Stimulated activated CD4-positive, alpha-beta T cell treated with anti-CD3 and anti-CD28 coated beads, Interleukin-2, amount 100 ng/mL, for 24 hours (primary cell): ENCODE data around the gene OR6M1.

ENCODE experiments used
- DNase-seq, 2 donors: peaks; one replicate each; pipeline ENCODE4 v3.0.0-alpha.2; 2020

The OR6M1 gene, protein sequence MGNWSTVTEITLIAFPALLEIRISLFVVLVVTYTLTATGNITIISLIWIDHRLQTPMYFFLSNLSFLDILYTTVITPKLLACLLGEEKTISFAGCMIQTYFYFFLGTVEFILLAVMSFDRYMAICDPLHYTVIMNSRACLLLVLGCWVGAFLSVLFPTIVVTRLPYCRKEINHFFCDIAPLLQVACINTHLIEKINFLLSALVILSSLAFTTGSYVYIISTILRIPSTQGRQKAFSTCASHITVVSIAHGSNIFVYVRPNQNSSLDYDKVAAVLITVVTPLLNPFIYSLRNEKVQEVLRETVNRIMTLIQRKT

DNA sequence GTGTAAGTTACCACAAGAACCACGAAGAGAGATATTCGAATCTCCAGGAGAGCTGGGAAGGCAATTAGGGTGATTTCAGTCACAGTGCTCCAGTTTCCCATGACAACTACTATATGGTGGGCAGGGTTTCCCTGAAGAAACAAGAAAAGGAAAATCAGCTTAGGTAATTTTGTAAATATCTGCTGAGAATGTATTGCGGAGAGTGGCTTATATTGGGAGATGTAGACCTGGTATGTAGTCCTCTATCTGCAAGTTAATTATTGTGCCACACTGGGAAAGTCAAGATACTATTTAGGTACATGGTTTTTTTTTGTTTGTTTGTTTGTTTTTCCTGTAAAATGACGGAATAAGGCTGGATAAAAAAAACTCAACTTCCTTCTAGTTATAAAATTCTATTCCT is at the start of gene OR6M1:
Gene OR6M1 (minus strand): TSS at position 101 of the 400 bp plus-strand sequence. CDS start 0 bp downstream, at position 101.
- DNase-seq, result no peak

- no peak for DNase-seq
Observed at GRCh38 chr11:123853038-123853437, 46.9 kb upstream of the OR6M1 start.

DNA sequence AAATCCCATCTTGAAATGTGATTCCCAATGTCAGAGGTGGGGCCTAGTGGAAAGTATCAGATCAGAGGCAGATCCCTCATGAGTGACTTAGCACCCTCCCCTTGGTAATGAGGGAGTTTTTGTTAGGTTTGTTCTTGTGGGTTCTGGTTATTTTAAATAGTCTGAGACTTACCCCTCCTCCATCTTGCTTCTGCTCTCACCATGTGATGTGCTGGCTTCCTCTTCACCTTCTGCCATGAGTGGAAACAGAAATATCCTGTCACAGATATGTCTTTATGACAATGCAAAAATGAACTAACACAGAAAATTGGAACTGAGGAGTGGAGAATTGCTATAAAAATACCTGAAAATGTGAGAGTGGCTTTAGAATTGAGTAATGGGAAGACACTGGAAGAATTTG is 46.2 kb upstream of the OR6M1 start:
- DNase-seq, result no peak

- DNase-seq, result no peak
Observed at GRCh38 chr11:123851110-123851509, 45.0 kb upstream of the OR6M1 start.

DNA sequence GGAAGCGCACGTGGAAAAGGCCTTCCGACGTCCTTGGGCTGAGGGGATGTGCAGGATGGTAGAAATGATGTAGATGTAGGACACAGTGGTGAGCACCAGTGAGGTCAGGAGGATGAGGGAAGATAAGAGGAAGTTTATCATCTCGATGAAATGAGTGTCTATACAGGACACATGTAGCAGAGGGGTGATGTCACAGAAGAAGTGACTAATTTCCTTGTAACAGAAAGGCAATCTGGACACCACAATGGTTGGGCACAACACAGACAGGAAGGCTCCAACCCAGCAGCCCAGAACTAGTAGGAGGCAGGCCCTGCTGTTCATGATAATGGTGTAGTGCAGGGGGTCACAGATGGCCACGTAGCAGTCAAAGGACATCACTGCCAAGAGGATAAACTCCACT is 35.0 kb upstream of the OR6M1 start:
- no peak for DNase-seq

DNA sequence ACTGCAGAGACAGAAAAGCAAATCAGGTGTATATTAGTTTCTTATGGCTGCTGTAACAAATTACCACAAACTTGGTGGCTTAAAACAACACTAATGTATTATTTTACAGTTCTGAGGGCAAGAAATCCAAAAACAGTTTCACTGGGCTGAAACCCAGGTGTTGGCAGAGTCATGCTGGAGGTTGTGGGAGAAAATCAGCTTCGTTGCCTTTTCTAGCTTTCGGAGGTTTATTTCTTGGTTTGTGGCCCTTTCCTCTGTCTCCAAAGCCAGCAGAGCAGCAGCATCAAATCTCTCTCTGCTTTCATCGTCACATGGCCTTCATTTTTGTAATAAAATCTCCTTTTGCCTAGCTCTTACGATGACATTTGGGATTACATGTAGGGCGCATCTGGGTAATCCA is 33.0 kb upstream of the OR6M1 start:
- DNase-seq, result no peak

DNA sequence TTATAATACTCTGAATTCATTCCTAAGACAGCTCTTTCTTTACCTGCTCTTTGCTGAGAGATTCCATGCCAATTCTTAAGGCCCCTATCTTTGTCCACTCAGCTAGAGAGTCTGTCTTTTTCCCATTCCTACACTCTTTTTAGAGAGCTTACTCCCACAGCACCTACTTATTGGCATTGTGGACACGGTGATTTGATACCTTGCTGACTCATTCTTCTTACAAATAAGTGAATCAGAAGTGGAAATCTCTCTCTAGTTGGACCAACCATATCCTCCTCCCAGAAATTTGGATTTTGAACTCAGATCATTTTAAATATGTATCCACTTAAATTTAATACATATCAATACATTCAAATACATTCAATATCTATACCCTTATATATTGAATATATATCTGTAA is 32.5 kb upstream of the OR6M1 start:
- DNase-seq, result no peak

DNA sequence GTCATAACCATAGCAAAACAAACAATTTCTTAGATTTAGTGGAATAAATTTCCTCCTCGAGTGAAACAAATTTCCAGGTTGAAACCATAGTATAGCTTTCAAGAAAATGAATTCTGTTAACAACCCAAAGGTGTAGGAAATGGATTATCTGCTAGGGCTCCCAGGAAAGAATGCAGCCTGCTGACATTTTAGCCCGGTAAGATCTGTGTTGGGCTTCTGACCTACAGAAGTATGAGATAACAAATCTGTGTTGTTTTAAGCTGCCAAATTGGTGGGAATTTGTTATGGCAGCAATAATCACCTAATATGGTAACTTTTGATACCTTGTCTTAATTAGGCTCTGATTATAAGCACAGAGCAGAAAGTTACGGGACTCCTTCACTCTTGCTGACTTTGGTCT is 32.0 kb upstream of the OR6M1 start:
- no peak for DNase-seq

DNA sequence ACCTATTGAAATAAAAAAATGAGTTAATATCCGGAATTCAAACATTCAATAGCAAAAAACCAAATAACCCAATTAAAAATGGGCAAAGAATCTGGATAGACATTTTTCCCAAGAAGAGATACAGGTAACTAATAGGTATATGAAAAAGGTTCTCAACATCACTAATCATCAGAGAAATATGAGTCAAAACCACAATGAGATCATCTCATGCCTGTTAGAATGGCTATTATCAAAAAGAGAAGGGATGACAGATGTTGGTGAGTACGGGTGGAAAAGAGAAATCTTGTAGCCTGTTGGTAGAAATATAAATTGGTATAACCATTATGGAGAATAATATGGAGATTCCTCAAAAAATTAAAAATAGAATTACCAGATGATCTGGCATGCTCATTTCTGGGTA is 26.9 kb upstream of the OR6M1 start:
- DNase-seq, result no peak

- DNase-seq, result no peak
Observed at GRCh38 chr11:123829745-123830144, 23.6 kb upstream of the OR6M1 start.

- DNase-seq, result no peak
Observed at GRCh38 chr11:123822599-123822998, 16.4 kb upstream of the OR6M1 start.

DNA sequence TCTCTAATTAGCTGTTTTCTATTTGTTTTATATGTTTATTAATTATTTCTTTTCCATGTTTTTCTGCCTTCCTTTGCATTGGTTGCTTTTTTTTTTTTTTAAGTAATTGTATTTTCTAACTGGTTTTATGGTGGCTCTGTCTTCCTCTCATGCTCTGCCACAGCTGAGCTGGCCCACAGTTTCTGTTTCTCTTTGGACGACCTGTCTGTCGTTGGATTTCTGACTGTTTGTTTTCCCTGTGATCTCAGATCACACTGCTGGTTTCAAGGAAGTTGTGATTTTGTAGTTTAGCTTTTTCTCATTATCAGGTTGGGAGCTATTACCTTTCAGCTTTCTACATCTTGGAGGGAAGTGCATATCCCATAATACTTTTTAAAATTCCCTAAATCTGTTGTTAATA is 15.9 kb upstream of the OR6M1 start:
- no peak for DNase-seq

DNA sequence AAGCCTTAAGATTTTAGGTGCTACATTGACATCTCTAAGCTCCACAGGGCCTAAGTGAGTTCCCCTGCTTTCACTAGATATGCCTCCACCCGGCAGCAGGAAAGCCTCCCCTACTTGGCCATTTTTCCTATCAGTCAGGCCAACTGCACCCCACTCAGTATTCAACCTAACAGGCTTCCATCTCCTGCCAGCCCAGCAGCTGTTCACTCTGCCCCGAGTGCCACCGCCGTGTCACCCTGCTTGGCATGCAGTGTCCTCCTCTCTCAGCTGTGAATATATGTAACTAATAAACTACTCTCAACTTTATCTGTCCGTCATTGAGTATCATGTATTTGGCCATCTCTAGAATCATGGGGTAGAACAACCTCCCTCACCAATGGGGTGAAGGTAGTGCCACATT is 9.0 kb upstream of the OR6M1 start:
- no peak for DNase-seq

DNA sequence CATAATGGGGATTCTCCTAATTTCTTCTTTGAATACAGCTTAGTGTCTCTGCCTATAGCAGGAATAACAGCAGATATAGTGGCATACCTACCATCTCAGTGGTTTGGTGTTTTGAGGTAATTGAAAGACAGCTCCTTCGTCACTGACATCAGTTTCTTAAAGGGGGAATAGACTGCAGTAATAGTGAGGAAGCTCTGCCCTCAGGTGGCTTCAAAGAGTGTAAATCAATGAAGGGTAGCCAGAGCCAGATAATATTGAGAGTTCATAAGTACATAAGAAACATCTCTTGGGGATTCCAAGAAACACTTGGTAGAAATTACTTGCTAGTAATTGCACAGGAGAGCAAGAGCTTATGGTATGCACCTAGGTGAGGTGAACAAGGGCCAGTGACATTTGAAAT is 4.4 kb downstream of the OR6M1 start:
- no peak for DNase-seq

DNA sequence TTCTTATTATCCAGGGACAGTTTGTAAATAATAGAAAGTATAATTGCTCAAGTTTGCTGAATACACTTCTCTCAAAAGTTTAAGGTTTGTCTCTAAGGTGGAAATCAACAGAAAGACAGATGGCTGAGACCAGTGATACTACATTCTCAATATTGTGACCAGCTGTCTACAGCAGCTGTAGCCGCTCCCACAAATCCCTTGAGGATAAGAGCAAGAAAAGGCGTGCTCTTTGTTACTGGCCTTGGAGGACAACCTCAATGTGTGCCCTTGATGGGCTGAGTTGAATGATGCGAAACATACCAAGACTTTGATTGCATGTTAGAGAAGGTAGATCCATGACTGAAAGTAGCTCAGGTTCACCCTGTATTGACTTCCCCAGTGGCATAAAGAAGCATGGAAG is 6.1 kb downstream of the OR6M1 start:
- no peak for DNase-seq

- no peak for DNase-seq
Observed at GRCh38 chr11:123799438-123799837, 6.7 kb downstream of the OR6M1 start.

DNA sequence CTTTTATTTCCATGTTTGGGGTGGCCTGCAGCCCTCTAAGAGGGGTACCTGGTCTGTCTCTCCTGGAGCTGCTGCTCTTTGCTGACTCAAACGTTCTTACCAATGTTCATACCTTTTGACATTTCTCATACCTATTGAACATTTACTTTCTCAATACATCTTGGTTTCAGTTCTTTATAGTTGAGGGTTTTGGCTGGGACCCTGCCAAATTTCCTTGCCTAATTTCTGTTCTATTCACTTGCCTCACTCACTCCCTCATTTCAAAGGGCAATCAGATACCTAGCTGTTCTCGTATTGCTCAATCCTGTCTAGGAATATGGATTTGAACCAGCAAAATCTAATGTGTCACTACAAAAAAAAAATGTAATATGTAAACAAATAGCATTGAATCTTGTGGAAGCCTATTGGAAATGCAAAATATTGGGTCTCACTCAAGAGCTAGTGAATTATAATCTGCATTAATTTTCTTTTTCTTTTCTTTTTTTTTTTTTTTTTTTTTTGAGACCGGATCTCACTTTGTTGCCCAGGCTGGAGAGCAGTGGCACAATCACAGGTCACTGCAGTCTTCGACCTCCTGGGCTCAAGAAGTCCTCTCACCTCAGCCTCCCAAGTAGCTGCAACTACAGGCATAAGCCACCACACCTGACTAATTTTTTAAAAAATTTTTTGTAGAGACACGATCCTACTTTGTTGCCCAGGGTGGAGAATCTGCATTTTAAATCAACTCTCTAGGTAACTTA is 7.5 kb downstream of the OR6M1 start:
- no peak for DNase-seq

DNA sequence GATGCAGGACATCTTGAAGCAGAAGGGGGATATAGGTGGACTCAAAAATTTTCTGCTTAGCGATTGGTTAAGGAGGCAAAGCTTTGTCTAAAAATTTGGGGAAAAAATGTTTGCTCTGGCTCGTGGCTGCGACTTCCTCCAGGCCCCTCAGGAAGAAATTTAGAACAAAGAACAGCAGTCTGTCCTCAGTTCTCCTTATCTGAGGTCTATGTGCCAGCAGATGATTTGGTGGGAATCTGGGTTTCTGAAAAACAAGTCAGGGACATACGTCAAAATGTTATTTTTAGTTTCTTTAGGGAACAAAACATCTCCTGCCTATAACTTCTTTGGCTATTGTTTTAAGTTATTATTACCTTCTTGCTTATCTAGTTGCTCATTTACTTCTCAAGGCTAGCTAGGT is 8.1 kb downstream of the OR6M1 start:
- DNase-seq, result no peak

GRCh38 chr11:123797541-123797940 is 8.6 kb downstream of the OR6M1 start:
- DNase-seq, result no peak

DNA sequence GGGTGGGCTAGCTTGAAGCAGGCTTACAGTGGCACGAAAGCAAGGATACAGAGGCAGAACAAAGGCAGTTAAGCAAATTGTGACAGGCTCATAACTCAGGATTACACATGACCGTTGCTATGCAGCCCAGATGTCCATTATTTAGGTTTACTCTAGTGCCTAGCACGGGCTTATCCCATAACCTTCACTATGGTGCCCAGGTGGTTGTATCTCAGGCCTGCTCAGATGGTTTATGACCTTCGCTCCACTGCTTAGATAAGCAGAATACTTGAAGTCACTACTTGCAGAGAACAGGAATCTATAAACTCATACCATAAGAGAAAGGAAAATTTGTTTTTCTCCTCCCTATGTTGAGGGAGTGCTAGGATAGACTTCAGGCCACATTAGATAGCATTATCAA is 9.0 kb downstream of the OR6M1 start:
- DNase-seq, result no peak

- DNase-seq, result no peak
Observed at GRCh38 chr11:123796226-123796625, 9.9 kb downstream of the OR6M1 start.

DNA sequence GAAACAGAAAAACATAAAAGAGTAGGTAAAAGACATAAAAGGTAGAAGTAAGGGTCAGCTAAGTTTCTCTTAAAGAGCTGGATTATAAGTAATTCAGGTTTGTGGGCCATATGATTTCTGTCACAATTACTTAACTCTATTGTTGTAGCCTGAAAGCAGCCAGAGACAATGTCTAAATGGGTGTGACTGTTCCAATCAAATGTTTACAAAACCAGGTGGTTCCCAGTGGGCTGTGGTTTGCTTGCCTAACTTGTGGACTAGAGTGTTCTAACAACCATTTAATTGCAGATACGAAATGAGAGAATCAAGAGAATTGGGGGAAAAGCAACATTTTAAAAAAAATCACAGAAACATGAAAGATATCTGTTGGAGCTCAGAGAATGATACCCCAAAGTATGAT is 22.6 kb downstream of the OR6M1 start:
- no peak for DNase-seq

GRCh38 chr11:123778511-123778910 is 27.6 kb downstream of the OR6M1 start:
- no peak for DNase-seq

GRCh38 chr11:123775715-123776549 is 30.2 kb downstream of the OR6M1 start:
- no peak for DNase-seq
